ENCODE measurements around the gene KCNT2.
A peak's percentile ranks its signal among the peaks of the same experiment; 100 is the strongest.

Gene KCNT2

GRCh38 chr1:196442366-196442765, 165.9 kb downstream of the KCNT2 start:
- DNase-seq, result no peak

DNA sequence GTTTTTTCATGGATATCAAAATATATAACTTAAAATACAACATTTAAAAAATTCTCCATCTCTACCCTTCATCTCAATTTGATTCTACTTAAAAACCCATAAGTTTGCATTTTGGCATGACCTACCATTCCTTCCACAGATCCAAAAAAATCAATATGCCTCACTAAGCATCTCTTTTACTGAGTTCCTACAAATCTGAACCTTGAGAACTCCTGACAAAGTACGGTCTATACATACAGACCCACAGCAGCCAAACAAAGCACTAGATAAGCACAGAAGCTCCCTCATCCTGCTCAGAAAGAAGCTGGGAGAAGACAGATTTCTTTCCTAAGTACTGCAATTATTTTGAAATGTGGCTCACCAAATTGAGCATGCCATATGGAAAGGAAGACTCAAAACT, 167.5 kb downstream of the KCNT2 start:
- no peak for DNase-seq

DNA sequence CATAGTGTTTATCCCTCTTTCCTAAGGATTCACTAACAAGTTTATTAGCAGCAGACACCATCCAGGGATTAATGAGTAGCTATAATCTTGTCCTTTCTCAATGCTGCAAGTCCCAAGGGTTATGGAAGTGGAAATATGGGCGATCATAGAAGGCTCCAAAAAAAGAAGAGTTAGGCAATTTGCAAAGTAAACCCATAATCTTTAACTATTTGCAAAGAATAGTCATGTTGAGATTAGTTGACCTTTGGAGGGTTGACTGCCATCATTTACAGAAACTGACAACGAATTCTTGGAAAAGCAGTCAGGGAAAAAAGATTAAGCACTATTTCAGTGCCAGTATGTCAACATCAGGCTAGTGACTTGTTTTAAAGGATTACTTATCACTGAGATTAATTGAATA, 169.9 kb downstream of the KCNT2 start:
- DNase-seq, result no peak

- no peak for DNase-seq
Measured at GRCh38 chr1:196437671-196438070, 170.6 kb downstream of the KCNT2 start.

DNA sequence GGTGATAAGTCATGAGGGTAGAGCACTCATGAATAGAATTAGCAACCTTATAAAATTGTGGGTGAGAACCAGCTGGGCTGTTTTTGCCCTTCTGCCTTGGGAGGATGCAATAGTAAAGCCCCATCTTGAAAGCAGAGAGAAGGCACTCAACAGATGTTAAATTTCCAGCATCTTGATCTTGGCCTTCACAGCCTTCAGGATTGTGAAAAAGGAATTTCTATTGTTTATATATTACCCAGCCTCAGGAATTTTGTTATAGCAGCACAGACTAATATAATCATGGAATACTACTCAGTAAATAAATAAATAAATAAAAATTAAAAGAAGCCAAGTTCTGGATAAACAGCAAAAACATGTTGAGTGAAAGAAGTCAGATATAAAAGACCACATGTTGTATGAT, 175.2 kb downstream of the KCNT2 start:
- DNase-seq, result no peak

DNA sequence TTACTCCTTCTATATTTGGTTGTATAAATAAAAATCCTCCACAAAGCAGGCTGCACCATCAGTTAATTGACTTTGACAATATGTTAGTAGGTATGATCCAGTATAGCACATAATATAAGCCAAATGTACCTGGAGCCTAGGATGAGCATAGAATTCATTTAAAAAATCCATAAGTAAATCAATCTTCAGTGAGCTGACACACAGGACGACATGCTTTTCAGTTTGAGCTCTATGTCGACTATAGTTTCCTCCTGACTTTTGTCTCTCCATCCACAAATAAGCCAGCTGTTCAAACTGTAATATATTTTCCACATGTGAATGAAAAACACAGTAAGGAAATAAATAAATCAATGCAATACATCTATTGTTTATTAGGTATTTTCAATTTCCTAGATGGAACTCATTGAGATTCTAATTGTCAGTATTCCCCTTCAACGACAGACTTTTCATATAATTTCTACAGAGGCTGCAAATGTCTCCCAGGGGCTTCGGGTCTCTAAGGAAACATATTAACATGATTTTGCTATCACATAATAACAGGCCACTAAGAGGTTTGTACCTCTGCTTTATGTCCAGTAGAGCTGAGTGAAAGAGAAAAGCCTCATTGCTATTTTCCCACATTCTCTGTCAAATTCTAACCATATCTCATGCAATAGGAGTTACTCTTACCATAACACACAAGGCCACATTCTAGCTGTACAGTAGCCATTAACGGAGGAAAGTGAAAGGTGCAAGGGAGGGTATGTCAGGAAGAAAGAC, 180.1 kb downstream of the KCNT2 start:
- no peak for DNase-seq

GRCh38 chr1:196425513-196425912, 182.7 kb downstream of the KCNT2 start:
- no peak for DNase-seq

DNA sequence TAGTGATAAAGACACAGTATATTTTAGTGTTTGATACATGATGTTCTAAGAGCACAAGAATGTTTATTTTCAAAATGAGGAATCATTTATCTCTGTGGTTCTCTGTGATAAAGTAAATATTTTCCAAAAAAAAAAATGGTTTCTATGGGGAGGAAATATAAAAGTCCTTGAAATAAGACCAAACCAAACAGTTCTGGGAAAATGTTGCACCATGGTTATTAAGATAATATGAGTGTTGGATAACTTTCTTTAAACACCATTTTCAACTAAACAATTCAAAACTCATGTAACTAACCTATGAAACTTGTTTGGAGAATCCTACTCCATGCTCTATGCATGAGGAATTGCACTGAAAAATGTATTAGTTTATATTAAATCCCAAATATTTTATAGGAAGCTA, 184.6 kb downstream of the KCNT2 start:
- no peak for DNase-seq

DNA sequence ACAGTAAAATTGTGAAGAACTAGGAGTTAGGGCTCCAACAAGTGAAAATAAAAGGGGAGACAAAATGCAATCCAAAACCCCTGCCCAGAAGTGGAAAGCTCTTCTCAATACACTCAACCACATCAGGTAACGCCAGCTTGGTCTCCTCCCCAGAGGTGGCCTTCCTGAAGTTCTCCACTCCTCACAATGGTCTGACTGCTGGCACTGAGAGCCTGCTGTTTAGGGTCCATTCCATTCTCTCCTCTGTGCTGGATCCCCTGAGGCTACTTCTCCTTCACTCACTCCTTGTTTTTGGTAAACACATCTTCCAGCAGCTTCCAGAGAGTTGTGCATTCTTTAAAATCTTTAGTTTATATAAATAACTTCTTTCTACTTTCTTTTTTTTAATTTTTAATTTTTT, 189.5 kb downstream of the KCNT2 start:
- DNase-seq, result no peak

DNA sequence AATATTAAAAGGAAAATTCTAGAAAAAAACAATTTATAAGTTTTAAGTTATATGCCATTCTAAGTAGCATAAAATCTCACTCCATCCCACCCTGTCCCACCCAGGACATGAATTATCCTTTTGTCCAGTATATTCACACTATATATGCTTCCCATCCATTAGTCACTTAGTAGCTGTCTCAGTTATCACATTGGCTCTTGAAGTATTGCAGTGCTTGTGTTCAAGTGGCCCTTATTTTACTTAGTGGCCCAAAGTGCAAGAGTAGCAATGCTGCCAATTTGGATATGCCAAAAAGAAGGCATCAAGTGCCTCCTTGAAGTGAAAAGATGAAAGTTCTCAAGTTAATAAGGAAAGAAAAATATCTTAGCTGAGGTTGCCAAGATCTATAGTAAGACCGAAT, 192.3 kb downstream of the KCNT2 start:
- no peak for DNase-seq

GRCh38 chr1:196412326-196412725, 195.9 kb downstream of the KCNT2 start:
- no peak for DNase-seq

GRCh38 chr1:196410768-196411167, 197.5 kb downstream of the KCNT2 start:
- no peak for DNase-seq

DNA sequence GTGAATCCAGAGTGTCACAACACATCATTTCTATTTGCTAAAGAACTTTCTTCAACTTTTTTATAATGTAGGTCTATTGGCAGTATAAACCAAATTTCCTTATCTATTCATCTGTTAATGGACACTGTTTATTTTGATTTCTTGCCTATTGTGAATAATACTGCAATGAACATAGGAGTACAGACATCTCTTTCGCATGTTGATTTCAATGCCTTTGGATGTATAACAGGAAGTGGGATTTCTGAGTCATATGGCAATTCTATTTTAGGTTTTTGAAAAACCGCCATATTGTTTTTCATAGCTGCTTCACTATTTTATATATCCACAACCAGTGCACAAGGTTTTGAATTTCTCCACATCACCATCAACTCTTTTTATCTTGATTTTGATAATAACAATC, 198.7 kb downstream of the KCNT2 start:
- DNase-seq, result peak in 1 of 3 donors; percentile 10

GRCh38 chr1:196407358-196408051, 200.7 kb downstream of the KCNT2 start:
- DNase-seq, result no peak

DNA sequence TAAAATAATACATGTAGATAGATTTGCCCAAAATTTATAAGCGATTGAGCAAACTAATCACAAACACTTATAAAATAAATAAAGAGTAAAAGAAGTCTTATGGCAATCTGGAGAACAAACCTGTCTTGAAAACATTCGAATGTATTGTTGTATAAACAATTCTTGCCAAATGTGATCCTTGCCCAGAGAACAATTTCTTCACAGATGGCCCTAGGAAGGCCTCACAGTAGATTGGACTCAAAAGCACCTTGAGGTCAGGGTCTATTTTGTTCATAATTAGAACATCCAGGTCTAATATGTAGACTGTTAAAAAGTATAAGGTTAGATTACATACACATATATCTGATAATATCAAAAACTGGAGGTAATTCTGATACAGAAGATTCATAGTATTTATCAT, 202.4 kb downstream of the KCNT2 start:
- DNase-seq, result no peak

DNA sequence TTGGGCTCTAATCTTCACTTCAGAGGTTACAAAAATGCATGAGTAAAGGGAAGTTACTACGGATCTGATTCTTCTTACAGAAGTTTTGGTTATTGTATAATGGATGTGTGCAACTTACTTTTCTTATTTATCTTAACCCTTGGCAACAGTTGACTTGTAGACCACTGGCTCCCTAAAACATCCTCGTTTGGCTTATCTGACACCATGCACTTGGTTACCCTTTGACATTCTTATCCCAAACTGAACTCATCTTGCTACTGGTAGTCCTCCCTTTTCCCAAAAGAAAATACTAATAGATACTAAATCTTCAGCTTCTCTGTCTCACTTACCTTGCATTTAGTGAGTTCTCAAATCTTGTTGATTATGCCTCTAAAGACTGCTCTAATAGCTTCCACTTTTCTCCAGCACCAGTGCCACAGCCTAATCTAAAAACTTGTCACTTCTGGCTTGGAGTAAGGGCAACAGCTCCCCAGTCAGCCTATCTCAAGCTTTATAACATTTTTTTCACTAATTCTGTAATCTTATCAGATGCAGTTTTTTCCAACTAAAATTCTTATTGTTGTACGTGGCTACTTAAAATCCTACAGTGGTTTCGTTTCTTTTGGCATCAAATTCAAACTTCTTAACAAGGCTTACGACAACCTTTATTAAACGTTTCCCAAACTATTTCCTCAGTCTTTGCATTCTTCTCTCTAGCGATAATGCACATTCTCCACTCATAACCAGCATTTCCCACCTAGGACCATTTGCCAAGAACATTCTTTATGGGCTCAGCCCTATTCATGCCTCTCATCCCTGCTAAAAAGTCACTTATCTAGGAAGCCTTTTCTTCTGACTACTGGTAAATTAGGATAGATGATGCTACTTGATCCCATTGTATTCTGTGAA, 204.2 kb downstream of the KCNT2 start:
- no peak for DNase-seq

DNA sequence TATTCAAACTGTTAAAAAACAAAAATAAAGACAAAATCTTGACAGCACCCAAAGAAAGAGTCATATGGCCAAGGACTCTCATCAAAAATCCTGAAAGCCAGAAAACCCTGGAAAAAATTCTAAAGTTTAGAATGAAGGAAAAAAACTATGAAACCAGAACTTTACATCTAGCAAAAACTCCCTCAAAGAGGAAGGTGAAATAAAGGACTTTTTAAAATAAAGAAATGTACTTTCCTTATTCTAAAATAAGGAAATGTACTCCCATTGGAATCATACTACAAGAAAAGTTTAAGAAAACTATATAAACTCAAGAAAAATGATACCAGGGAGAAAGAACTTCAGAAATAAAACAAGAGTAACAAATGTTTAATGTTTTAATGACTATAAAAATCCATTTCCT, 206.3 kb downstream of the KCNT2 start:
- peak; percentile 0 to 54 (median 45) for DNase-seq

GRCh38 chr1:196401452-196401833, 206.8 kb downstream of the KCNT2 start:
- DNase-seq, result no peak

GRCh38 chr1:196400478-196401451, 207.5 kb downstream of the KCNT2 start:
- DNase-seq, result peak in 1 of 3 donors; percentile 3

DNA sequence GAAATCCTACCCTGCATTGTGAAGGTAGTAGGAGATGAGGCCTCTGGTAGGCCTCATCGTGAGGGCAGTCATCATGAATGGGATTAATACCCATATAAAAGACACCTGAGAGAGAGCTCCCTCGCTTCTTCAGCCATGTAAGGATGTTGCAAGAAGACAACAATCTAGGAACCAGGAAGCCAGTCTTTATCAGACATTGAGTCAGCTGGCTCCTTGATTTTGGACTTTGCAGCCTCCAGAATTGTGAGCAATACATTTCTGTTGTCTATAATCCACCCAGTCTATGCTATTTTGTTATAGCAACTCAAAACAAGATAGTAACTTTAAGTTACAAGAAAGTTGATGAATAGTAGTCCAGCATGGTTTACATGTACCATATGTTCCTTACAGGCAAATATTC, 208.5 kb downstream of the KCNT2 start:
- no peak for DNase-seq

- no peak for DNase-seq
Measured at GRCh38 chr1:196393742-196394141, 214.5 kb downstream of the KCNT2 start.

DNA sequence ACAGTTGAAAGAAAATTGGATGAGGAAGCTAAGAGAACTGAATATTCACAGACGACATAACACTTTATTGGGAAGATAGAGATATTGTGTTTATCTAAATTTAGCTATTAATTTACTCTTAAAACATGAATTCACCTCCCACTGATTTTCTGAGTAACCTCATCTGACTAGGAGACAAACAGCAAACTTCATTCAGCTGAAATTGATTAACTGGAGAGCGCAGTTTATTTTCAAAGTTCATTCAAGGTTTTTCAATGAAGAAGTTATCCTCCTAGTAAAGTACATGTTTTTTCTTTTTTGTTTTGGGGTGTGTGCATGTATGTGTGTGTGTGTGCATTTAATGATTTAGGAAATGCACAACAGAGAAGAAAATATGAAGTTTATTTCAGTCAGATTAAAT, 215.0 kb downstream of the KCNT2 start:
- no peak for DNase-seq
